ENCODE measurements around the gene CPVL.
"Not testable (repeated sequence)": the region's sequence is repeated elsewhere in the genome, so short reads cannot be mapped to it uniquely, and the experiment has no call there.

Gene CPVL

GRCh38 chr7:29105191-29105590, 41.1 kb downstream of the CPVL start:
- TF ChIP-seq CTCF (IDR thresholded peaks at IDR 0.05; ENCODE audit: low read depth, low read length): no peak
- no peak overlapping the region for H3K4me3 ChIP-seq (ENCODE audit: low read depth, low read length)

- no peak for TF ChIP-seq CTCF (IDR thresholded peaks at IDR 0.05; ENCODE audit: low read depth, low read length)
- H3K4me3 ChIP-seq (ENCODE audit: low read depth, low read length): no peak overlapping the region
Measured at GRCh38 chr7:29102558-29103151, 43.7 kb downstream of the CPVL start.

- TF ChIP-seq CTCF (IDR thresholded peaks at IDR 0.05; ENCODE audit: low read depth, low read length): no peak
- no peak overlapping the region for H3K4me3 ChIP-seq (ENCODE audit: low read depth, low read length)
Measured at GRCh38 chr7:29100924-29101323, 45.4 kb downstream of the CPVL start.

- no peak overlapping the region for H3K4me3 ChIP-seq (ENCODE audit: low read depth, low read length)
- no peak for TF ChIP-seq CTCF (IDR thresholded peaks at IDR 0.05; ENCODE audit: low read depth, low read length)
Measured at GRCh38 chr7:29099896-29100847, 46.2 kb downstream of the CPVL start.

- TF ChIP-seq CTCF (IDR thresholded peaks at IDR 0.05; ENCODE audit: low read depth, low read length): no peak
- no peak overlapping the region for H3K4me3 ChIP-seq (ENCODE audit: low read depth, low read length)
Measured at GRCh38 chr7:29096446-29096730, 49.9 kb downstream of the CPVL start.

- TF ChIP-seq CTCF (IDR thresholded peaks at IDR 0.05; ENCODE audit: low read depth, low read length): no peak
Measured at GRCh38 chr7:29095631-29096445, 50.5 kb downstream of the CPVL start.

GRCh38 chr7:29093091-29093490, 53.2 kb downstream of the CPVL start:
- H3K4me3 ChIP-seq (ENCODE audit: low read depth, low read length): not testable (repeated sequence)

More at GRCh38 chr7:29095631-29096445, 50.5 kb downstream of the CPVL start:
- no peak overlapping the region for H3K4me3 ChIP-seq (ENCODE audit: low read depth, low read length)
